Heart right ventricle (tissue), 16 donors: Measurements from ENCODE around the gene C10orf95. TPM values are rescaled to one million over a fixed set of nuclear protein-coding genes. Genes with fewer than 3 reads are reported as not detected.
A peak's percentile ranks its signal among the peaks of the same experiment; 100 is the strongest.

Experiments used
- ATAC-seq, 8 donors: fragments of 200-7000 bp; cut with Tn5 transposase; one replicate each; pipeline ENCODE4 v1.9.1; 2020; ENCODE audit warnings: mild to moderate bottlenecking in 8 of 8, moderate library complexity in 8 of 8, moderate number of reproducible peaks in 1 of 8
- DNase-seq, 2 donors: peaks; one replicate each; pipeline ENCODE4 v3.0.0-alpha.2; 2020
- H3K27ac ChIP-seq, 10 donors: fragments of 200-600 bp; sonication (generic) in 2 of 10; one replicate each; pipeline versions ENCODE4 v1.5.0 to v1.8.0; 2020 to 2022; ENCODE audit warnings: mild to moderate bottlenecking in 3 of 10
- H3K27me3 ChIP-seq, 7 donors: fragments of 200-600 bp; one replicate each; pipeline ENCODE4 v1.8.0; 2021 to 2022; ENCODE audit warnings: mild to moderate bottlenecking in 2 of 7
- H3K36me3 ChIP-seq, 9 donors: fragments of 200-600 bp; sonication (generic) in 1 of 9; one replicate each; pipeline versions ENCODE4 v1.5.0 to v1.8.0; 2020 to 2022; ENCODE audit warnings: mild to moderate bottlenecking in 2 of 9
- H3K4me1 ChIP-seq, 9 donors: fragments of 200-600 bp; sonication (generic) in 1 of 9; one replicate each; pipeline versions ENCODE4 v1.5.0 to v1.8.0; 2020 to 2022; ENCODE audit warnings: mild to moderate bottlenecking in 4 of 9
- H3K4me3 ChIP-seq, 10 donors: fragments of 200-600 bp; sonication (generic) in 2 of 10; one replicate each; pipeline versions ENCODE4 v1.5.0 to v1.8.0; 2020 to 2022; ENCODE audit warnings: mild to moderate bottlenecking in 7 of 10, moderate library complexity in 2 of 10
- H3K9me3 ChIP-seq, 11 donors: fragments of 200-600 bp in 10 of 11; sonication (generic) in 2 of 11; one replicate each; pipeline versions ENCODE4 v1.5.0 to v1.8.0; 2013 to 2022; ENCODE audit warnings: mild to moderate bottlenecking in 2 of 11, control low read depth in 1 of 11, moderate library complexity in 1 of 11
- WGBS, 2 donors: extraction: QIAGEN DNeasy Blood & Tissue Kit; methylation state at CpG; one replicate each; pipeline ENCODE4 v1.1.7; 2013; ENCODE audit warnings: inconsistent platforms in 1 of 2; 5-methylcytosine and 5-hydroxymethylcytosine counted together
- intact Hi-C, 10 donors: fragments of 100-400 bp; cut with DNase I; formaldehyde crosslinking; loops; one replicate each; pipeline versions ENCODE4 v1.11.1 to v1.14.2; 2022
- polyA plus RNA-seq, 2 donors: library from polyadenylated mRNA; stranded (reverse); fragments of 200-250 nt; gene quantifications; one replicate each; pipeline ENCODE4 v1.2.3, GENCODE V29; 2013
- total RNA-seq, 10 donors: library from RNA; stranded (reverse); fragmentation: NEBNext Ultra II Directional in 3 of 10; extraction: Animal tissue kit (Norgen Biotek cat#: 25700) in 3 of 10; gene quantifications; one replicate each; pipeline versions ENCODE4 v1.2.1 to v1.2.4, GENCODE V29; 2021 to 2023
- TF ChIP-seq, protein P1 (sequence below), 9 donors: fragments of 200-600 bp; sonication (generic) in 2 of 9; IDR thresholded peaks; one replicate each; pipeline versions ENCODE4 v1.5.0 to v1.8.0; 2021 to 2022; ENCODE audit warnings: antibody characterized with exemption in 9 of 9, mild to moderate bottlenecking in 5 of 9, moderate library complexity in 1 of 9
- donor health status: Arrhythmogenic right ventricular cardiomyopathy.
- donor health status: ischemic (EF 13 %, LVEDD 7.1; RV severe dilation, severe dysfunction).
- donor health status: healthy with polysubstance abuse.
- donor health status: DM: no; HTN: yes; CAD: no.
- donor health status: DM: no; HTN: no; CAD: no.
- donor health status: ischemic (EF 25% LVEDD 6.9; RV normal size, moderate dysfunction).
- donor health status: ischemic (EF 25% LVEDD 5.7; RV mildly dilated, moderate dysfunction).
- donor health status: healthy.
- donor health status: DM: yes; HTN: yes; CAD: no.
- donor health status: Ischemic cardiomyopathy.
- donor health status: ischemic (EF 35%, LVEDD 5.7; RV mildly dilated, moderate dysfunction).
- donor health status: nonischemic (EF 11% LVEDD 7.7; RV severe dilation, severe dysfunction).
- donor health status: DM: yes; HTN: yes; CAD: no.
- donor health status: PGD.
- donor health status: ischemic (EF 29% LVEDD 5.4; RV normal size, mild dysfunction).
- donor health status: nonischemic (EF 23%, LVEDD 6.1; RV moderate dilation, normal function).

The C10orf95 gene
- total and polyA plus RNA-seq, 12 donors = not detected

DNA sequence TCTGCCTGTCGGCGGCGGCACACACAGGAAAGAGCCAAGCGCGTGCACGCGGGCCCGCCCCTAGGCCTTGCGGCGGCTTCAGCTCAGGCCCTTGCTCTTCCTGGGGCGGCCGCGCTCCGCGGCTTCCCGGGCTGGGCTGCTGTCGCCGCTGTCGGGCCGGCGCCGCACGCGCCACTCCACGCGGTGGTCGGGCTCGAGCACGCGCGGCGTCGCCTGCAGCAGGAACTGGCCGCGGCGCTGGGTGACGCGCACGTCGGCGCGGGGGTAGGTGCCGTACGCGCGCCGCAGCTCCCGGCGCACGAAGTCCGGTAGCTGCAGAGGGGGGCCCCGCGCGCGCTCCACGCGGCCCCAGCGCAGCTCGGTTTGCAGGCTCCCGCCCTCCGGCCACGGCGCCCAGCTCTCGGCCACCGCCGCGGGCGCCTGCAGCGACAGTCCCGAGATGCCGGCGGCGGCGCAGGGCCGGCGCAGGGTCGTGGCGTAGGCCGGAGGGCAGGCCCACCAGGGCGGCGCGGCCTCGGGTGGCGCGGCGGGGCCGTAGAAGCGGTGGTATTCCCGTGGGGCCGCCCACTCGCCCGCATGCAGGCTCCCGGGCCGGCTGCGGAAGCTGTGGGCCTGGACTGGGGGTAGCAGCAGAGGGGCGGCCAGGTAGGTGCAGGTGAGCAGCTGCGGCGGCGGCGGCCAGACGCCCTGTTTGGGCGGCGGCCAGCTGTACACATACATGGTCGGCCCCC, 804 bp downstream of the C10orf95 start:
- ATAC-seq = peak; percentile 86 to 96 (median 92)
- intact Hi-C loops = loop anchor here in 1 of 10 donors (10.0 kb wide), 1 partner anchor 56 kb away; the partner anchor contains the start of gene NFKB2

DNA sequence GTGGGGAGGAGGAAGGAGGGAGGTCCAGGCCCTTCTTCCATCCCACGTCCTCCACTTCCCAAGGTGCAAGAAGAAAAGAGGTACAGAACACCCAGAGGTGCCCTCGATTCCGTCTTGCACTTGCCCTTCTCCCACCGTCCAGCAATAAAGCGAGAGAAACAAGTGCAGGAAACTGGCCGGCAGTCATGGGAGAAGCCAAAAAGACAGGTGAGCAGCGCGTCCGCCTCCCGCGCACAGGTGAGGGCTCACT, 1.3 kb downstream of the C10orf95 start:
- Histone ChIP-seq H3K4me3 (peak overlapping the region; percentile 74 to 88 (median 82)), H3K9me3 (no peaks in the 10 kb centered on the region), H3K27ac (peak overlapping the region in 9 of 10 donors; percentile 73 to 90 (median 85)), H3K4me1 (peaks cover 2 to 52% (median 17%) of the 10 kb centered on the region in 9 donors), H3K27me3 (no peaks in the 10 kb centered on the region), H3K36me3 (peaks cover 0 to 1% (median 0%) of the 10 kb centered on the region in 9 donors)
- DNase-seq (no peak), ATAC-seq (peak in 2 of 8 donors; percentile 2 to 9)
- intact Hi-C loops = loop anchor here in 1 of 10 donors (10.0 kb wide), 1 partner anchor 55 kb away; the partner anchor contains the start of gene NFKB2
- TF ChIP-seq, protein P1, sequence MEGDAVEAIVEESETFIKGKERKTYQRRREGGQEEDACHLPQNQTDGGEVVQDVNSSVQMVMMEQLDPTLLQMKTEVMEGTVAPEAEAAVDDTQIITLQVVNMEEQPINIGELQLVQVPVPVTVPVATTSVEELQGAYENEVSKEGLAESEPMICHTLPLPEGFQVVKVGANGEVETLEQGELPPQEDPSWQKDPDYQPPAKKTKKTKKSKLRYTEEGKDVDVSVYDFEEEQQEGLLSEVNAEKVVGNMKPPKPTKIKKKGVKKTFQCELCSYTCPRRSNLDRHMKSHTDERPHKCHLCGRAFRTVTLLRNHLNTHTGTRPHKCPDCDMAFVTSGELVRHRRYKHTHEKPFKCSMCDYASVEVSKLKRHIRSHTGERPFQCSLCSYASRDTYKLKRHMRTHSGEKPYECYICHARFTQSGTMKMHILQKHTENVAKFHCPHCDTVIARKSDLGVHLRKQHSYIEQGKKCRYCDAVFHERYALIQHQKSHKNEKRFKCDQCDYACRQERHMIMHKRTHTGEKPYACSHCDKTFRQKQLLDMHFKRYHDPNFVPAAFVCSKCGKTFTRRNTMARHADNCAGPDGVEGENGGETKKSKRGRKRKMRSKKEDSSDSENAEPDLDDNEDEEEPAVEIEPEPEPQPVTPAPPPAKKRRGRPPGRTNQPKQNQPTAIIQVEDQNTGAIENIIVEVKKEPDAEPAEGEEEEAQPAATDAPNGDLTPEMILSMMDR (IDR thresholded peaks at IDR 0.05) = no peak
- 0 to 1% methylated on average over 11 of the region's 11 CpGs for WGBS, 2 donors

More for the DNA sequence above, 804 bp downstream of the C10orf95 start:
- peaks cover 2 to 57% (median 17%) of the 10 kb centered on the region in 9 donors for H3K4me1 ChIP-seq
- peaks cover 0 to 6% (median 0%) of the 10 kb centered on the region in 9 donors for H3K36me3 ChIP-seq
- no peaks in the 10 kb centered on the region for H3K9me3 ChIP-seq
- TF ChIP-seq, protein P1 (IDR thresholded peaks at IDR 0.05) = peak in 2 of 9 donors; percentile 12 to 20
- WGBS, 2 donors = 0 to 1% methylated on average over 89 to 104 of the region's 104 CpGs
- peak overlapping the region in 9 of 10 donors; percentile 73 to 90 (median 85) for H3K27ac ChIP-seq
- DNase-seq = peak; percentile 78 to 87
- no peaks in the 10 kb centered on the region for H3K27me3 ChIP-seq
- H3K4me3 ChIP-seq = peak overlapping the region; percentile 74 to 88 (median 82)

DNA sequence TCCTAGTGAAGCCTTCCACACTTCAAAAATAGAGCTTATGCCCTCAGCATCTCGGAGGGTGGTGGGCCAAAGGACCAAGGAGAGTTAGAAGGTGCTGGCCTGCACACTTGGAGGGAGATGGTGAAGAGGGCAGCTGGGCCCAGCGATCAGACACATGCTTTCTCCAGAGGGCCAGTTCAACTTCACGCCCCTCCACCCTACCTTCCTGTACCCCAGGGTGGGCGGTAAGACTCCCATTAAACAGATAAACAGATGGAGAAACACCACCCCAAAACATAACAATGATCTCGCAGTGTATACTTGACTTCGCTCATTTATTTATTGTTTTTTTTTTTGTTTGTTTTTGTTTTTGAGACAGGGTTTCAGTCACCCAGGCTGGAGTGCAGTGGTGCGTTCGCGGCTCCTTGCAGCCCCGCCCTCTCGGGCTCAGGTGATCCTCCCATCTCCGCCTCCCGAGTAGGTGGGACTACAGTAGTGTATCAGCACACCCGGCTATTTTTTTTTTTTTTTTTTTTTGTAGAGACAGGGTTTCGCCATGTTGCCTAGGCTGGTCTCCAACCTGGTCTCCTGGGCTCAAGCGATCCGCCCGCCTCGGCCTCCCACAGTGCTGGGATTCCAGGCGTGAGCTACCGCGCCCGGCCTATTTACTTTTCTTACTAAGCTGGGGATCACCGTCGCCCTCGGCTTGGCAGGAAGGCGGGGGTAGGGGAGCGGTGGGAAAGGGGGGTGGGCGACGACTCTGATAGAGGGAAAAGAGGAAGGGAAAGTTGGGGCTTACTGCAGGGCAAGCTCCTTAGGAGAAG, 1.8 kb downstream of the C10orf95 start:
- 10 to 12% methylated on average over 28 to 30 of the region's 30 CpGs for WGBS, 2 donors

DNA sequence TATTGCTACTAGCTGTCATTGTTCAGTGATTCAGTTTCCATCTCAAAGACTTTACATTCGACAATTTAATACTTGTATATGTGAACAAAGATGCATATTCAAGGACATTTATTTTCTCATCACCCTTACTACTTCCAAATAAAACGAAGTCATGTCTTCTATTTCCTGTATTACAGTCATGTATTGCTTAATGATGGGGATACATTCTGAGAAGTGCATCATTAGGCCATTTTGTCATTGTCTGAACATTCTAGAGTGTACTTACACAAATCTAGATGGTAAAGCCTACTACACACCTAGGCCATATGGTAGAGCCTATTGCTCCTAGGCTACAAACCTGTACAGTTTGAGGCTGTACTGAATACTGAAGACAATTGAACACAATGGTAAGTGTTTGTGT, 6.5 kb downstream of the C10orf95 start:
- H3K4me3 ChIP-seq = no peak overlapping the region
- no peaks in the 10 kb centered on the region for H3K36me3 ChIP-seq
- no peak for ATAC-seq
- H3K27me3 ChIP-seq = no peaks in the 10 kb centered on the region
- no peak for DNase-seq
- no peak overlapping the region for H3K27ac ChIP-seq
- TF ChIP-seq, protein P1 (IDR thresholded peaks at IDR 0.05) = no peak
- peaks cover 0 to 7% (median 4%) of the 10 kb centered on the region in 9 donors for H3K4me1 ChIP-seq
- intact Hi-C loops = no loop called here
- no peaks in the 10 kb centered on the region for H3K9me3 ChIP-seq
- 72 to 73% methylated on average over 2 of the region's 2 CpGs for WGBS, 2 donors

More for the DNA sequence above, 1.8 kb downstream of the C10orf95 start:
- Histone ChIP-seq H3K9me3 (no peaks in the 10 kb centered on the region), H3K27ac (peak overlapping the region in 9 of 10 donors; percentile 73 to 90 (median 85)), H3K27me3 (no peaks in the 10 kb centered on the region), H3K4me1 (peaks cover 2 to 47% (median 17%) of the 10 kb centered on the region in 9 donors), H3K4me3 (peak overlapping the region; percentile 74 to 88 (median 82)), H3K36me3 (no peaks in the 10 kb centered on the region)
- intact Hi-C loops = loop anchor here in 1 of 10 donors (10.0 kb wide), 1 partner anchor 55 kb away; the partner anchor contains the start of gene NFKB2
- ATAC-seq (peak; percentile 29 to 64 (median 52)), DNase-seq (peak; percentile 50 to 52)
- TF ChIP-seq, protein P1 (IDR thresholded peaks at IDR 0.05) = no peak
